GM20000 (cell line): ENCODE measurements around the gene RPS18.
"Not testable (repeated sequence)": the region's sequence is repeated elsewhere in the genome, so short reads cannot be mapped to it uniquely, and the experiment has no call there.

ENCODE experiments used
- DNase-seq: peaks from one replicate; pipeline ENCODE4 v3.0.0; 2012; ENCODE audit warnings: low spot score
- TF ChIP-seq, protein P1 (sequence below): IDR thresholded peaks from 2 replicates; pipeline ENCODE4 v1.5.1; 2012; ENCODE audit warnings: mild to moderate bottlenecking, control low read depth; ENCODE audit errors: extremely low read depth, missing control alignments

The RPS18 gene

DNA sequence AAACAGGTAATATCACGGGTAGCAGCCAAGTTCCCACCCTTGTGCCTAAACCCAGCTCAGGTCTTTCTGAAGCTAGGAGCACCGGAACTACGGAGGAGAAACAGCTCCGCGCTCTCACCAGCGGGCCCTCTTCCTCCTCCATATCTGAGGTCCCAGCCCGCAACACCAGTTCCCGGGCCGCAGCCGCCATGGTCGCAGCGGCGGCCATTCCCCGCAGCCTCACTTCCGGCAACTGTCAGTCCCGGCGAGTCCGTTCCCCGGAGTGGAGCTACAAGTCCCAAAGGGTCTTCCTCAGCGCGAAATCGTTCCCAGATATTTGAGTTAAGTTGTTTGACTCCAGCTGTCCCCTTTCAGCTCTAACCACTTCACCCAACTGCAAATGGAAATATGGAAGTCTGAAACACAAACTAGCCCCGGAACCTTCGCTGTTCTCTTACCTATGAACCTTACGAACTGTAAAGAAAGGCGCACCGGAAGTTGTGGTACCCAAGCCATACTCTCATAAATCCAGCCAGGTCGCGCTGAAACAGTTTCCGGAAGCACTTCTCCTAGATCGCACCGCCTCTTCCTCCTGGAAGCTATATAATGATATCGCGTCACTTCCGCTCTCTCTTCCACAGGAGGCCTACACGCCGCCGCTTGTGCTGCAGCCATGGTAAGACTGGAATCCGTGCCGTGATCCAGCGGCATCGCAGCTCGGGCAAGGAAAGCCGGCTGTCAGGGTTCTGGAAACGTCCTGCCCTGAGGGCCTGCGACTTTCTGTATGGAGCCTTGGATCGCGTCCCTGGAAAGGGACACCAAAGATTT, at the start of gene RPS18, which contains the start of gene VPS52:
Gene RPS18 (plus strand): TSS at position 608 of the 807 bp plus-strand sequence. CDS start 45 bp downstream, at position 653.
Gene VPS52 (minus strand): TSS at position 409 of the 807 bp plus-strand sequence. CDS start 201 bp downstream, at position 208.
- DNase-seq, result peak; percentile 92
- TF ChIP-seq, protein P1, sequence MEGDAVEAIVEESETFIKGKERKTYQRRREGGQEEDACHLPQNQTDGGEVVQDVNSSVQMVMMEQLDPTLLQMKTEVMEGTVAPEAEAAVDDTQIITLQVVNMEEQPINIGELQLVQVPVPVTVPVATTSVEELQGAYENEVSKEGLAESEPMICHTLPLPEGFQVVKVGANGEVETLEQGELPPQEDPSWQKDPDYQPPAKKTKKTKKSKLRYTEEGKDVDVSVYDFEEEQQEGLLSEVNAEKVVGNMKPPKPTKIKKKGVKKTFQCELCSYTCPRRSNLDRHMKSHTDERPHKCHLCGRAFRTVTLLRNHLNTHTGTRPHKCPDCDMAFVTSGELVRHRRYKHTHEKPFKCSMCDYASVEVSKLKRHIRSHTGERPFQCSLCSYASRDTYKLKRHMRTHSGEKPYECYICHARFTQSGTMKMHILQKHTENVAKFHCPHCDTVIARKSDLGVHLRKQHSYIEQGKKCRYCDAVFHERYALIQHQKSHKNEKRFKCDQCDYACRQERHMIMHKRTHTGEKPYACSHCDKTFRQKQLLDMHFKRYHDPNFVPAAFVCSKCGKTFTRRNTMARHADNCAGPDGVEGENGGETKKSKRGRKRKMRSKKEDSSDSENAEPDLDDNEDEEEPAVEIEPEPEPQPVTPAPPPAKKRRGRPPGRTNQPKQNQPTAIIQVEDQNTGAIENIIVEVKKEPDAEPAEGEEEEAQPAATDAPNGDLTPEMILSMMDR, result no peak

DNA sequence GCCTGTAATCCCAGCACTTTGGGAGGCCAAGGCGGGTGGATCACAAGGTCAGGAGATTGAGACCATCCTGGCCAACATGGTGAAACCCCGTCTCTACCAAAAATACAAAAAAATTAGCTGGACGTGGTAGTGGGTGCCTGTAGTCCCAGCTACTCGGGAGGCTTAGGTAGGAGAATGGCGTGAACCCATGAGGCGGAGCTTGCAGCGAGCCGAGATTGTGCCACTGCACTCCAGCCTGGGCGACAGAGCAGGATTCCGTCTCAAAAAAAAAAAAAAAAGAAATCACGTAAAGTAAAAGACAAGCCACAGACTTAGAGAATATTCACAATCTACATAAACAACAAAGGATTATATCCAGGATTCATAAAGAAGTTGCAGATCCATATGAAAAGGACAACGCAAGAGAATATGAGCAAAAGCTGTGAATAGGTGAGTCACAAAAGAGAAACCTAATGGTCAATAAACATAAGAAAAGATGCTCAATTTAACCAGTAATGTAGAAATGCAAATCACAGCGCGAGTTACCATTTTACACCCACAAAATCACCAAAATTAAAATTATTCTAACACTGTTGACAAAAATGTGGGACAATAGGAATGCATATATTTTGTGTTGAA, 45.3 kb upstream of the RPS18 start:
- not testable (repeated sequence) for DNase-seq

DNA sequence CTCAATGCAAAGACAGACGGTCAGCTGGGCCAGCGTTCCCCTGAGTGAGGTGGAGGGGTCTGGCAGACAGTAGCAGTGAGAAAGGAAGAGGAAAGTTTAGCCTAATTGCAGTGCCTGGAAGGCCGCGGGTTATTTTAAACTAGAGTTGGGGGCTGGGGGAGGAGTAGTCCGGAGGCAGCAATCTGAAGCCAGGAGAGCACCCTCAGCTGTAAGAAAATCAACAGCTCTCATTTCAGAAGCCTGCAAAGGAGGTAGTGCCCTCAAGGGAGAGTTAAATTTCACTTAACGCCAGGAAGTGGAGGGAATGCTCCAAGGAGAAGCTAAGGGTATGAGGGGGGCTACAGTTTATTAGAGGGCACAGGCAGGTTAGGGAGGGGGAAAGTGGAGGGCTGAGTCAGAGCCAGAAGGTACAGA, 36.6 kb upstream of the RPS18 start:
- TF ChIP-seq, protein P1, result no peak
- no peak for DNase-seq

DNA sequence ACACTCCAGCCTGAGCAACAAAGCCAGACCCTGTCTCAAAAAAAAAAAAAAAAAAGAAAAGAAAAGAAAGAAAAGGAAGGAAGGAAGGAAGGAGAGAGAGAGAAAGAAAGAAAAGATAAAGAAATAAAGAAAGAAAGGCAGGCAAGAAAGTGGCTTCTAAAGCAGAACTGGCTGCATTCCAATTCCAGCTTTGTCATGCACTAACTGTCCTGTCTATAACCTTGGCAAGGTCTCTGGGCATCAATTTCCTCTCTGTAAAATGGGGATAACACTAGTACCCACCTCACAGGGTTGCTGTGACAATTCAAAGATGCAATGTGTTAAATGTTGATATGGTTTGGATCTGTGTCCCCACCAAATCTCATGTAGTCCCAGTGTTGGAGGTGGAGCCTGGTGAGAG, 35.5 kb upstream of the RPS18 start:
- TF ChIP-seq, protein P1, result no peak
- no peak for DNase-seq

DNA sequence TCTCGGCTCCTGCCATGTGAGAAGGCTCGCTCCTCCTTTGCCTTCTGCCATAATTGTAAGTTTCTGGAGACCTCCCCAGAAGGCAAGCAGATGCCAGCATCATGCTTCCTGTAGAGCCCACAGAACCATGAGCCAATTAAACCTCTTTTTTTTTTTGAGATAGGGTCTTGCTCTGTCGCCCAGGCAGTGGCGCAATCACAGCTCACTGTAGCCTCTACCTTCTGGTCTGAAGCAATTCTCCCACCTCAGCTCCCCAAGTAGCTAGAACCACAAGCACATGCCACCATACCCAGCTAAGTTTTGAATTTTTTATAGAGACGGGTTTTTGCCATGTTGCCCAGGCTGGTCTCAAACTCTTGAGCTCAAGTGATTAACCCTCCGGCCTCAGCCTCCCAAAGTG, 35.0 kb upstream of the RPS18 start:
- DNase-seq, result no peak
- TF ChIP-seq, protein P1, result no peak

DNA sequence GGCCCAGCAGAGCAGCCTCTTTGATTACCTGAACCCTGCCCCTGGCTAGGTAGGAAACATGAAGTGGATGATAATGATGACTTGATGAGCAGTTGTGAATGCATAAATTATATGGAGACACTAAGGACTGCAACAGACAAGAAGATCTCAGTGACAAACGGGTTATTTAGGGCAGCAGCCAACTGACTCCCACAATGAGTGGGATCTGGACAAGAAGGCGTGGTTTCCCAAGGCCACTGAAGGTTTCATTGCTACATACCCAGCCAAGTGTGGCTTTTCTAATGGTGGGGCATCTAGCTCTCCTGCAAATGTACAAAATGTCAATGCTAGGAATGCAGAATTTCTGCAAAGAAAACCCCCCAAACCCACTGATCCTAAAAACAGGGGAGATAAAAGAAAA, 34.1 kb upstream of the RPS18 start:
- no peak for DNase-seq
- TF ChIP-seq, protein P1, result no peak

DNA sequence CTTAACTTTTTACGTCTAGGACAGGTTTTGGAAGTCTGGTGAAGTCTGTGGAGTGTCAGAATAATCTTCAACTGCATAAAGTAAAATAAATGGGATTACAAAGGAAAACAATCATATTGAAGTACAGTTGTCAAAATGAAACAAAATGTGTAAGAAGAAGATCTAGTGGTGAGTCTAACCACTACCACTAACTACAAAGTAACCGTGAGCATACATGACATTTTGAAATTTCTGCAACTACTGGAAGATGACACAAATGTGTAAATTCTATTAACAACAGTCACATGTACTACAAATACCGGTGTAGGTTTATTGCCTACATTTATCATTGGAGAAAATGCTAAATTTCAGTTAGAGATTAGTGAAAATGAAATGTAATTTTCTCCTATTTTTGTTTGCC, 29.9 kb upstream of the RPS18 start:
- DNase-seq, result no peak
- TF ChIP-seq, protein P1, result no peak
